CMK (cell line): ENCODE measurements around the gene ITFG2.
"Not testable (repeated sequence)": the region's sequence is repeated elsewhere in the genome, so short reads cannot be mapped to it uniquely, and the experiment has no call there.

Experiments used
- DNase-seq: peaks from one replicate; pipeline ENCODE4 v3.0.0-alpha.2; 2010; ENCODE audit warnings: low read depth

The ITFG2 gene

DNA sequence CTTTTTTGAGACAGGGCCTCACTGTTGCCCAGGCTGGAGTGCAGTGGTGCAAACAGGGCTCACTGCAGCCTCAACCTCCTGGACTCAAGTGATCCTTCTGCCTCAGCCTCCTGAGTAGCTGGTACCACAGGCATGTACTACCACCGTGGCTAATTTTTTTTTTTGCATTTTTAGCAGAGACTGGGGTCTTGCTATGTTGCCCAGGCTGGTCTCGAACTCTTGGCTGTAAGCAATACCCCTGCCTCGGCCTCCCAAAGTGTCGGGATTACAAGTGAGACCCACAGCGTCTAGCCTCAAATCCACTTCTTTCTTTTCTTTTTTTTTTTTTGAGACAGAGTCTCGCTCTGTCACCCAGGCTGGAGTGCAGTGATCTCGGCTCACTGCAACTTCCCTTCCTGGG is 50.9 kb downstream of the ITFG2 start:
- DNase-seq: not testable (repeated sequence)

DNA sequence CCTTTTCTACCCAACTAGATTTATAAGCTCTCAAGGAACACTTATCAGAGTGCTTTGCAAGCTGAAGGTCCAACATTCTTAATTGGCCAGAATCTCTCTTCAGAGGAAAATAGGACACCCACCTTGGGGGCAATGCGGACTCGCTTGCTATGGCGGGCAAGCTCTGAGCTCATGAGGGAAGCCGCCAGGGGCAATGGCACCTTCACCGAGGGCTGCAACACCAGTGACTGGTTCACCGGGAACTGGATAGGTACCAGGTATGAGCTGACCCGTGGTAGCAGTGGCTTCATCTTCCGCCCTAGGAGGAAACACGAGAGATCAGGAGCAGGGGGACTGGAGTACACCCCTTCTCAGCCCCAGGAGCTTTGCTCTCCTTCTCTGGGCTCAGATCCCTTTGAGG is 51.7 kb downstream of the ITFG2 start:
- DNase-seq: no peak

DNA sequence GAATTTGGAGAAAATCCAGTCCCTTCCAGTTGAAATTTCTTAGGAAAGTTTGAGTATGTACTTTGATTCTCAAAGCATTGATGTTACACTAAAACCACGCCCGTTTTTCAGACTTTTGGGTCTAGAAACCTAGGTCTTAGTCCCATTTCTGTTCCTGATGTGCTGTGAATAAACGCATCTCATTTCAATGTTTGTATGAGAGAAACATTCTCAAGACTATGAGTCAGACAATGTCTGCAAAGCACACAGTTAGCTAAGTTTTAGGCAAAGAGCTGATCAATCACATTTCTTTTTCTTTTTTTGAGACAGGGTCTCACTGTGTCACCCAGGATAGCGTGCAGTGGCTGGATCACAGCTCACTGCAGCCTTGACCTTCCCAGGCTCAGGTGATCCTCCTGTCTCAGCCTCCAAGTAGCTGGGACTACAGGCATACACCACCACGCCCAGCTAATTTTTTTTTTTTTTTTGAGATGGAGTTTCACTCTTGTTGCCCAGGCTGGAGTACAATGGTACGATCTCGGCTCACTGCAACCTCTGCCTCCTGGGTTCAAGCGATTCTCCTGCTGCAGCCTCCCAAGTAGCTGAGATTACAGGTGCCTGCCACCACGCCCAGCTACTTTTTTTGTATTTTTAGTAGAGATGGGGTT is 56.6 kb downstream of the ITFG2 start:
- DNase-seq: not testable (repeated sequence)
